Stimulated activated memory B cell treated with anti-CD40 and anti-IgM and Interleukin-4, amounts not matched to agents 10 μg/mL and 1 μg/mL and 100 μg/mL, for 72 hours (primary cell): Measurements from ENCODE around the gene PNKD.
"Not testable (repeated sequence)": the region's sequence is repeated elsewhere in the genome, so short reads cannot be mapped to it uniquely, and the experiment has no call there.

ENCODE experiments used
- ATAC-seq: fragments of 150-1000 bp; cut with Tn5 transposase; 2 replicates; pipeline ENCODE4 v1.10.0; 2021
- H3K27ac Mint-ChIP-seq: one replicate; pipeline ENCODE4 v1.8.0; 2022; ENCODE audit warnings: mild to moderate bottlenecking, mixed read lengths
- H3K27me3 Mint-ChIP-seq: one replicate; pipeline ENCODE4 v1.8.0; 2022; ENCODE audit warnings: mixed read lengths
- H3K36me3 Mint-ChIP-seq: one replicate; pipeline ENCODE4 v1.8.0; 2022; ENCODE audit warnings: mixed read lengths
- H3K4me1 Mint-ChIP-seq: one replicate; pipeline ENCODE4 v1.8.0; 2022; ENCODE audit warnings: mixed read lengths
- H3K4me3 Mint-ChIP-seq: one replicate; pipeline ENCODE4 v1.8.0; 2022; ENCODE audit warnings: mild to moderate bottlenecking, moderate library complexity, mixed read lengths
- H3K9me3 Mint-ChIP-seq: one replicate; pipeline ENCODE4 v1.8.0; 2022; ENCODE audit warnings: mixed read lengths

The PNKD gene

DNA sequence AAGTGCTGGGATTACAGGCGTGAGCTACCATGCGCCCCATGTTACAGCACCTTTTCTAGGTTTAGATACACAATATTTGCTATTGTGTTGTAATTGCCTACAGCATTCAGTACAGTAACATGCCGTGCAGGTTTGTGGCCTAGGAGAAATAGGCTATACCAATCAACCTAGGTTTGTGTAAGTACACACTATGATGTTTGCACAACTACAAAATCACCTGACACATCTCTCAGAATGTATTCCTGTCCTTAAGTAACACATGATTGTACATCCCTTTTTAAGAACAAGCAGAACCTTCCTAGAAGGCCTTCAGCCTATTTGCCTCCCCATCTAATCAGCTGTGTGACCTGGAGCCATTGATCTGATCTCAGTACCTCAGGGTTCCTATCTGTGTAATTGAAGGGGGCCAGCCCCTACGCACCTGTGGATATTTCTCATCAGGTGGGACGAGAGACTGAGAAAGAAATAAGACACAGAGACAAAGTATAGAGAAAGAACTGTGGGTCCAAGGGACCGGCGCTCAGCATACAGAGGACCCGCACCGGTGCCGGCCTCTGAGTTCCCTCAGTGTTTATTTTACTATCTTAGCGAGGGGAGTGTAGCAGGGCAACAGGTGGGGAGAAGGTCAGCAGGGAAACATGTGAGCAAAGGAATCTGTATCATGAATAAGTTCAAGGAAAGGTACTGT lies 40.7 kb downstream of the PNKD start:
- H3K9me3 Mint-ChIP-seq: no peaks in the 10 kb centered on the region
- no peak overlapping the region for H3K4me3 Mint-ChIP-seq
- H3K36me3 Mint-ChIP-seq: no peaks in the 10 kb centered on the region
- H3K27ac Mint-ChIP-seq: no peak overlapping the region
- no peaks in the 10 kb centered on the region for H3K4me1 Mint-ChIP-seq
- no peak for ATAC-seq
- no peaks in the 10 kb centered on the region for H3K27me3 Mint-ChIP-seq

GRCh38 chr2:218311541-218312266 lies 41.4 kb downstream of the PNKD start:
- H3K27me3 Mint-ChIP-seq, H3K4me1 Mint-ChIP-seq, H3K36me3 Mint-ChIP-seq, H3K9me3 Mint-ChIP-seq, H3K27ac Mint-ChIP-seq, ATAC-seq, H3K4me3 Mint-ChIP-seq: not testable (repeated sequence)

DNA sequence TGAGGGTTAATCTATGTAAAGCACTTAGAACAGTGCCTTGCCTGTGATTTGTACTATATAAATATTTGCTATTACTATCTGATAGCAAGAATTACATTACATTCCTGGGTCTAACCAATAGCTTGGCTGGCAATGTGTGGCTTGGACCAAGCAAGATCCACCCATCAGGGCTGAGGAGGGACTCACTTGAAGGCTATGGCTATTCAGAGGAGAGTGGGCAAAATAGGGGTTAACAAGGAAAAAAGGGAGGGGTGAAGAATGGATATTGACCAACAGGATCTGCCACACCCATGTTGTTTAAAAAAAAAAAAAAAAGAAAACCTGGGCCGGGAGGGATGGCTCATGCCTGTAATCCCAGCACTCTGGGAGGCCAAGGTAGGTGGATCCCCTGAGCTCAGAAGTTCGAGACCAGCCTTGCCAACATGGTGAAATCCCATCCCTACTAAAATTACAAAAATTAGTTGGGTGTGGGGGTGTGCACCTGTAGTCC lies 42.0 kb downstream of the PNKD start:
- H3K9me3 Mint-ChIP-seq: no peaks in the 10 kb centered on the region
- H3K36me3 Mint-ChIP-seq: no peaks in the 10 kb centered on the region
- peaks cover 4% of the 10 kb centered on the region for H3K4me1 Mint-ChIP-seq
- ATAC-seq: no peak
- H3K27me3 Mint-ChIP-seq: no peaks in the 10 kb centered on the region
- no peak overlapping the region for H3K27ac Mint-ChIP-seq
- no peak overlapping the region for H3K4me3 Mint-ChIP-seq

DNA sequence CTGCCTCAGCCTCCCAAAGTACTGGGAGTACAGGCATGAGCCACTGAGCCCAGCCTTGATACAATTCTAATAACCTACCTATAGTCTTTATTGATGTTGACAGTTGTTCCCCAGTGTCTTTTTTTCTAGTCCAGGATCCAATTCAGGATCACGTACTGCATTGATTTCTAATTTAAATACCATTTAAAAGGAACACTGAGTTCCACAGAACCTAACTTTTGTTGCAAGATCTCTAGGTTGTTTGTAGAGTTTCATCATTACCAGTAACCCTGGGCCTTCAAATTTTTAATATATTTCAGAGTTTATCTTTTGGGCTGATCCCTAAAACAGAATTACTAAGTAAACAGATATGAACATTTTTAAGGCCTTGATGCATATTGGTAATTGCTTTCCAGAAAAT lies 43.0 kb downstream of the PNKD start:
- ATAC-seq: no peak
- Mint-ChIP-seq H3K27ac (no peak overlapping the region), H3K27me3 (no peaks in the 10 kb centered on the region), H3K4me3 (no peak overlapping the region), H3K36me3 (no peaks in the 10 kb centered on the region), H3K9me3 (no peaks in the 10 kb centered on the region), H3K4me1 (peaks cover 4% of the 10 kb centered on the region)

- not testable (repeated sequence) for H3K27me3 Mint-ChIP-seq, ATAC-seq, H3K27ac Mint-ChIP-seq, H3K36me3 Mint-ChIP-seq, H3K4me1 Mint-ChIP-seq, H3K9me3 Mint-ChIP-seq, H3K4me3 Mint-ChIP-seq
Measured at GRCh38 chr2:218314764-218315163, 44.4 kb downstream of the PNKD start.

DNA sequence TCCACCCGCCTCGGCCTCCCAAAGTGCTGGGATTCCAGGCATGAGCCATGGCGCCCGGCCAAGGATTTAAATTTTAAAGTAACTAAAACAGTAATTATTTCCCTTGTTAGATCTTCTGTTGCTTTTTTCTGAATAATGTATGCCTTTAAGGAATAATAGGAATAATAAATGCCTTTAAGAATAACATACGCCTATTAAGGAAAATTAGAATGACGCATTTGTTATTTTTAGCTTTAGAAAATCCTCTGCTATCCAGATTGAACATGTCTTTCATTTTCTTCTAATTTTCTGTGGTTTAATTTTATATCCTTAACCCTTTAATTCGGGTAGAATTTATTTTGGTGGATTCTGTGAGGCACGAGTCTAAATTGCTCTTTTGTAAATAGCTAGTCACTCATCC lies 45.1 kb downstream of the PNKD start:
- ATAC-seq: no peak
- Mint-ChIP-seq H3K9me3 (no peaks in the 10 kb centered on the region), H3K4me3 (no peak overlapping the region), H3K4me1 (peaks cover 13% of the 10 kb centered on the region), H3K36me3 (no peaks in the 10 kb centered on the region), H3K27ac (no peak overlapping the region), H3K27me3 (no peaks in the 10 kb centered on the region)

DNA sequence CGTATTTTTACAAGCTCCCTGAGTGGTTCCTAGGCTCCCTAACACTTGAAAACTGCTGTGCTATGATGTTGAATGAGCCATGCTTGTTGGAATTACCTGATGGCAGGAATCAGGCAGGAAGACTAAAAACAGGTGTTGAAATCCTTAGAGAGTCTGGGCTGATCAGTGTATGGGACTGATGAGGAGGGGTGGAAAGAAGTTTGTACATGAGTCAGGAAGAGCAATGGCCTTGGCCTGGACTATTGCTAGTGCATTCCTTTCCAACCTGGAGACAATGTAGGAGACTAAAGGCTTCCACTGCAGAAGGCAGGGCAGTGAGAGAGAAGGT lies 46.9 kb downstream of the PNKD start:
- ATAC-seq: no peak
- Mint-ChIP-seq H3K4me3 (no peak overlapping the region), H3K36me3 (no peaks in the 10 kb centered on the region), H3K4me1 (peaks cover 28% of the 10 kb centered on the region), H3K27ac (no peak overlapping the region), H3K27me3 (no peaks in the 10 kb centered on the region), H3K9me3 (no peaks in the 10 kb centered on the region)

DNA sequence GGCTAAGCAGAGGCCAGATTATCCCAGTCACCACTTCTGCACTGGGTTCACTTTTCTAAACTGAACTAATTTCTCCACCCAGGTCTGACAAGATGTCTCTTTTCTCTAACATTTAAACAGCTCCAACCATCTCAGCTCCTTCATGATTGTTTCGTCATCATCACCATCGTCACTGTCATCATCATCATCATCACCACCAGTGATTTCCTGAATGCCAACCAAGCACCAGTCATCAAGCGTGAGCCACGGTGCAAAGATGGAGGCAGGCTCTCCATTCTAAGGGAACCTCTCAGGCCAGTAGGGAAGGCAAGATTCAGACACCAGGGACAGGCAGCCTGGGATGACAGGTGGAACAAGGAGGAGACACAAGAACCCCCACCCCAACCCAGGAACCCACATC lies 47.5 kb downstream of the PNKD start:
- ATAC-seq: no peak
- no peaks in the 10 kb centered on the region for H3K9me3 Mint-ChIP-seq
- no peak overlapping the region for H3K27ac Mint-ChIP-seq
- no peaks in the 10 kb centered on the region for H3K27me3 Mint-ChIP-seq
- H3K4me3 Mint-ChIP-seq: no peak overlapping the region
- no peaks in the 10 kb centered on the region for H3K36me3 Mint-ChIP-seq
- peaks cover 34% of the 10 kb centered on the region for H3K4me1 Mint-ChIP-seq

GRCh38 chr2:218318241-218318640 lies 47.9 kb downstream of the PNKD start:
- no peaks in the 10 kb centered on the region for H3K27me3 Mint-ChIP-seq
- no peaks in the 10 kb centered on the region for H3K36me3 Mint-ChIP-seq
- no peak overlapping the region for H3K27ac Mint-ChIP-seq

GRCh38 chr2:218319813-218320365 lies 49.6 kb downstream of the PNKD start:
- no peak overlapping the region for H3K4me3 Mint-ChIP-seq
- H3K27me3 Mint-ChIP-seq: peaks cover 8% of the 10 kb centered on the region
- no peaks in the 10 kb centered on the region for H3K36me3 Mint-ChIP-seq
- peak overlapping the region; percentile 23 for H3K27ac Mint-ChIP-seq
- no peaks in the 10 kb centered on the region for H3K9me3 Mint-ChIP-seq
- no peak for ATAC-seq
- H3K4me1 Mint-ChIP-seq: peaks cover 46% of the 10 kb centered on the region

More at GRCh38 chr2:218318241-218318640, 47.9 kb downstream of the PNKD start:
- Mint-ChIP-seq H3K4me1 (peaks cover 35% of the 10 kb centered on the region), H3K4me3 (no peak overlapping the region), H3K9me3 (no peaks in the 10 kb centered on the region)
- no peak for ATAC-seq

DNA sequence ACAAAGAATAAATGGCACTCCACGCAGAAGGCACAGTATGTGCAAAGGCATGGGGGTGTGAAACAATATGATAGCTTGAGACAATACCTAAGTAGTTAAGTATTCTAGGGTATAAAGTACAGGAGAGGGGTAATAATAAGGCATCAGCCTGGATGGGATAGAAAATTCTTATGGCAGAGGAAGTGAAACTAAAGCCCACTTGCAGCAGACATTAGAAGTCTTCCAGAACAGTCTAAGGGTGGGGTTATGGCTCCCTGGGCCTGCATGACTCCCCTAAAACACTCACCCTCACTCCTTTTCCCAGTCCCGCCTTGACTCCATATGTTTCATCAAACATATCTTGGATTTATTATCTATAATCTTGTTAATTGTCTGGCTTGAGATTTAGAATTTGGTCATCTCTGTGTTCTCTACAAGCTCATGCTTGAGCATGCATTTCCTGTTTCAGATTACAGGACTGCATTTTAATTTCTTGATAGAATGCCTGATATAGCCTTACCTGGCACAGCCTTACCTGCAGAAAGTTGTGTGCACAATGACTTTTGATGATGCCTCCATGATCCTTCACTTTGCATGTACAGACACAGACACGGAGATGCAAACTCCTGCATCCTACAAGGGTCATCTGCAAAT lies 50.5 kb downstream of the PNKD start:
- Mint-ChIP-seq H3K4me1 (peaks cover 46% of the 10 kb centered on the region), H3K27ac (peak overlapping the region; percentile 21)
- no peak for ATAC-seq

GRCh38 chr2:218322768-218323525 lies 52.6 kb downstream of the PNKD start:
- Mint-ChIP-seq H3K4me1 (peaks cover 48% of the 10 kb centered on the region), H3K9me3 (no peaks in the 10 kb centered on the region)

More for the DNA sequence above, 50.5 kb downstream of the PNKD start:
- H3K27me3 Mint-ChIP-seq: peaks cover 8% of the 10 kb centered on the region
- H3K36me3 Mint-ChIP-seq: no peaks in the 10 kb centered on the region
- H3K4me3 Mint-ChIP-seq: no peak overlapping the region
- H3K9me3 Mint-ChIP-seq: no peaks in the 10 kb centered on the region

DNA sequence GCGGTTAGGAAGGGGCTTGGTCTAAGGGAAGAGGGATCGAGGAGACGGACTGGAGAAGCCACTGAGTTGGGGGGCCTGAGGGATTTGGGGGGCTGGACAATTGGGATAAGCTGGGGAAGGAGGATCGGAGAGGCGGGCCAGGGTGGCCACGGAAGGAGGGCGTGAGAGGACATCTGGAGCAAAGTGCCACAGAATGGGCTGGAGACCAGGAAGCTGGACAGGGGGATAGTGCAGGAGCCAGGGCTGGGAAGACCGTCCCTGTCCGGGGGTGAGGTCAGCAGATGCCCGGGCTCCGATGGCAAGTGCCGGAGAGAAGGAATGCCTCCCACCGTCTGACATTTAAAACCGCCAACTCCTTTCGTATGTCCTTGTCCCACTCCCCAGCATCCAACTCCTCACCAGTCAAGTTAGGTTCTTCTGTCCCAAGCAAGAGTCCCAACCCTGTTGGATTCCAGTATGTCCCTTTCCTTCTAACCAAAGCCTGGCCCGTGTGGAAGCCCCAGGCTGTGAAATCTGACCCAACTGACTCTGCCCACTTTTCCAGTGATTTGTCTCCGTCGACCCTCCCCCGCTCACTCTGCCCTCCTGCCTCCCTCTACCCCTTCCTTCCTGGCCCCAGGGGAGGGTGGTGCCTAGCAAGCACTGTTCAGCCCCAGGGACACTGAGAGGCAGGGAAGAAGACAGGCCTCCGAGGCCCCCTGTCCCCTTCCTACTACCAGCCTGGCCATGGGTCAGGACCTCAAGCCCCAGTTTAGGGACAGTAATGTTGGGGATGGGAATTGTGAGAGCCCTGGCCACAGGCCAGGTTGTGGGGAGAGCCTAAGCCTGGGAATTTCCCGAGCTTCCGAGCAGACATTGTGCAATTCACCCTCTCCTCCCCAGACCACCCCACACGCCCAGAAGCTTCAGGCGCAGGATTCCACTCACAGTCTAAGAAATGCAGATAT lies 53.5 kb downstream of the PNKD start:
- Mint-ChIP-seq H3K36me3 (no peaks in the 10 kb centered on the region), H3K4me1 (peaks cover 57% of the 10 kb centered on the region), H3K27ac (peak overlapping the region; percentile 58), H3K4me3 (peak overlapping the region; percentile 90), H3K9me3 (no peaks in the 10 kb centered on the region), H3K27me3 (peaks cover 8% of the 10 kb centered on the region)
- ATAC-seq: no peak

More at GRCh38 chr2:218322768-218323525, 52.6 kb downstream of the PNKD start:
- peak overlapping the region; percentile 90 for H3K4me3 Mint-ChIP-seq
- peaks cover 8% of the 10 kb centered on the region for H3K27me3 Mint-ChIP-seq
- H3K27ac Mint-ChIP-seq: peak overlapping the region; percentile 58
- peak; percentile 83 for ATAC-seq
- no peaks in the 10 kb centered on the region for H3K36me3 Mint-ChIP-seq

GRCh38 chr2:218325566-218326160 lies 55.3 kb downstream of the PNKD start:
- H3K9me3 Mint-ChIP-seq: no peaks in the 10 kb centered on the region
- no peak overlapping the region for H3K27ac Mint-ChIP-seq
- ATAC-seq: no peak
- peaks cover 8% of the 10 kb centered on the region for H3K27me3 Mint-ChIP-seq
- no peak overlapping the region for H3K4me3 Mint-ChIP-seq
- peaks cover 64% of the 10 kb centered on the region for H3K4me1 Mint-ChIP-seq
- H3K36me3 Mint-ChIP-seq: no peaks in the 10 kb centered on the region
